NCI-H1092 (cell line): ENCODE measurements around the gene KCNH5.

ENCODE experiments used
- DNase-seq: peaks from one replicate; lab custom pipeline; 2025; lab: John Stamatoyannopoulos, UW

KCNH5 gene

GRCh38 chr14:62674563-62675237, 370.6 kb downstream of the KCNH5 start:
- DNase-seq = no peak

GRCh38 chr14:62673014-62673755, 372.1 kb downstream of the KCNH5 start:
- DNase-seq = no peak

GRCh38 chr14:62670526-62670925, 374.7 kb downstream of the KCNH5 start:
- no peak for DNase-seq

- DNase-seq = no peak
Measured at GRCh38 chr14:62667421-62667914, 377.8 kb downstream of the KCNH5 start.

- DNase-seq = no peak
Measured at GRCh38 chr14:62665286-62665685, 380.0 kb downstream of the KCNH5 start.

GRCh38 chr14:62663456-62663821, 381.8 kb downstream of the KCNH5 start:
- no peak for DNase-seq

- no peak for DNase-seq
Measured at GRCh38 chr14:62662811-62663455, 382.3 kb downstream of the KCNH5 start.

GRCh38 chr14:62661818-62662217, 383.4 kb downstream of the KCNH5 start:
- DNase-seq = no peak

- DNase-seq = no peak
Measured at GRCh38 chr14:62658631-62659030, 386.6 kb downstream of the KCNH5 start.

- no peak for DNase-seq
Measured at GRCh38 chr14:62657376-62657775, 387.9 kb downstream of the KCNH5 start.

- no peak for DNase-seq
Measured at GRCh38 chr14:62655166-62655565, 390.1 kb downstream of the KCNH5 start.

GRCh38 chr14:62654641-62655040, 390.6 kb downstream of the KCNH5 start:
- DNase-seq = no peak
